Ramos (cell line): Measurements from ENCODE around the gene ARHGEF16.

ENCODE experiments used
- in situ Hi-C: fragments of 300-500 bp; cut with MboI; formaldehyde crosslinking; loops from one replicate; pipeline ENCODE4 v1.14.3; 2022; ENCODE audit warnings: low sequenced_read_pairs; ENCODE audit not compliant: unreplicated experiment

The ARHGEF16 gene

GRCh38 chr1:3420218-3420951 lies 34.1 kb upstream of the ARHGEF16 start:
- in situ Hi-C loops: loop anchor here (5.0 kb wide), 1 partner anchor 413 kb away; no protein-coding TSS in a partner anchor

GRCh38 chr1:3422638-3423037 lies 31.8 kb upstream of the ARHGEF16 start:
- in situ Hi-C loops: loop anchor here (5.0 kb wide), 1 partner anchor 415 kb away; no protein-coding TSS in a partner anchor

GRCh38 chr1:3423245-3423829 lies 31.1 kb upstream of the ARHGEF16 start:
- in situ Hi-C loops: loop anchor here (5.0 kb wide), 1 partner anchor 416 kb away; no protein-coding TSS in a partner anchor

- in situ Hi-C loops: loop anchor here (5.0 kb wide), 1 partner anchor 417 kb away; no protein-coding TSS in a partner anchor
Measured at GRCh38 chr1:3423896-3424611, 30.4 kb upstream of the ARHGEF16 start.

- in situ Hi-C loops: no loop called here
Measured at GRCh38 chr1:3425486-3426215, 28.8 kb upstream of the ARHGEF16 start.

- in situ Hi-C loops: no loop called here
Measured at GRCh38 chr1:3426956-3427535, 27.4 kb upstream of the ARHGEF16 start.

- in situ Hi-C loops: no loop called here
Measured at GRCh38 chr1:3427711-3428704, 26.5 kb upstream of the ARHGEF16 start.

- in situ Hi-C loops: no loop called here
Measured at GRCh38 chr1:3428899-3429298, 25.6 kb upstream of the ARHGEF16 start.

- in situ Hi-C loops: no loop called here
Measured at GRCh38 chr1:3429320-3429719, 25.1 kb upstream of the ARHGEF16 start.

GRCh38 chr1:3429766-3430165 lies 24.7 kb upstream of the ARHGEF16 start:
- in situ Hi-C loops: no loop called here

GRCh38 chr1:3430406-3430805 lies 24.1 kb upstream of the ARHGEF16 start:
- in situ Hi-C loops: no loop called here

GRCh38 chr1:3430820-3431219 lies 23.6 kb upstream of the ARHGEF16 start:
- in situ Hi-C loops: no loop called here

- in situ Hi-C loops: no loop called here
Measured at GRCh38 chr1:3431266-3431665, 23.2 kb upstream of the ARHGEF16 start.

GRCh38 chr1:3431686-3432085 lies 22.8 kb upstream of the ARHGEF16 start:
- in situ Hi-C loops: no loop called here

- in situ Hi-C loops: no loop called here
Measured at GRCh38 chr1:3432306-3432705, 22.2 kb upstream of the ARHGEF16 start.

- in situ Hi-C loops: no loop called here
Measured at GRCh38 chr1:3433076-3433475, 21.4 kb upstream of the ARHGEF16 start.

- in situ Hi-C loops: no loop called here
Measured at GRCh38 chr1:3433596-3434320, 20.7 kb upstream of the ARHGEF16 start.

GRCh38 chr1:3434406-3435110 lies 19.9 kb upstream of the ARHGEF16 start:
- in situ Hi-C loops: no loop called here
